Measurements from ENCODE around the gene FOXA2. TPM values are rescaled to one million over a fixed set of nuclear protein-coding genes. Genes with fewer than 3 reads are reported as not detected.

The FOXA2 gene
- total and polyA plus RNA-seq, 12 donors = not detected

DNA sequence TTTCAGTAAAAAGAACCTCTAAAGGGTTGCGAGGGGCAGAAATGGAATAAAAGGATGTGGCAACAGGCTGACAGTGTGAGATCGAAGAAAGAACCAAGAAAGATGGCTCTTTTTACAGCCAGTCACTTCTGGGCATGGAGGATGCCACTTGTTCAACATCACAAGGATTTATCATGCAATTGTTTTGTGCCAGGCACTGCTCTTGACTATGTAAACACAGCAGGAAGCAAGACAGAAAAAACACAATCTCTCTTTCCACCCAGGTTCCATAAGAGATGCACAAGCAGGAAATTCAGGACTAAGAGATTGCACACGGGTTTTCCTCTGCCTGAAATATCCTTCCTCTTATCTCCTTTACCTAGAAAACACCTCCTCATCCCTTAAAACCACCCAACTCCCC is 38.0 kb downstream of the FOXA2 start:
- 54 to 67% methylated on average over 3 of the region's 3 CpGs for WGBS, 2 donors
- TF ChIP-seq, protein P1, sequence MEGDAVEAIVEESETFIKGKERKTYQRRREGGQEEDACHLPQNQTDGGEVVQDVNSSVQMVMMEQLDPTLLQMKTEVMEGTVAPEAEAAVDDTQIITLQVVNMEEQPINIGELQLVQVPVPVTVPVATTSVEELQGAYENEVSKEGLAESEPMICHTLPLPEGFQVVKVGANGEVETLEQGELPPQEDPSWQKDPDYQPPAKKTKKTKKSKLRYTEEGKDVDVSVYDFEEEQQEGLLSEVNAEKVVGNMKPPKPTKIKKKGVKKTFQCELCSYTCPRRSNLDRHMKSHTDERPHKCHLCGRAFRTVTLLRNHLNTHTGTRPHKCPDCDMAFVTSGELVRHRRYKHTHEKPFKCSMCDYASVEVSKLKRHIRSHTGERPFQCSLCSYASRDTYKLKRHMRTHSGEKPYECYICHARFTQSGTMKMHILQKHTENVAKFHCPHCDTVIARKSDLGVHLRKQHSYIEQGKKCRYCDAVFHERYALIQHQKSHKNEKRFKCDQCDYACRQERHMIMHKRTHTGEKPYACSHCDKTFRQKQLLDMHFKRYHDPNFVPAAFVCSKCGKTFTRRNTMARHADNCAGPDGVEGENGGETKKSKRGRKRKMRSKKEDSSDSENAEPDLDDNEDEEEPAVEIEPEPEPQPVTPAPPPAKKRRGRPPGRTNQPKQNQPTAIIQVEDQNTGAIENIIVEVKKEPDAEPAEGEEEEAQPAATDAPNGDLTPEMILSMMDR (IDR thresholded peaks at IDR 0.05) = no peak
- ATAC-seq = no peak
- Histone ChIP-seq H3K9me3 (no peaks in the 10 kb centered on the region), H3K27me3 (peaks cover 0 to 72% (median 41%) of the 10 kb centered on the region in 7 donors), H3K4me1 (no peaks in the 10 kb centered on the region), H3K27ac (no peak overlapping the region), H3K4me3 (no peak overlapping the region), H3K36me3 (no peaks in the 10 kb centered on the region)
- no peak for DNase-seq
- intact Hi-C loops (cut with DNase I) = no loop called here

DNA sequence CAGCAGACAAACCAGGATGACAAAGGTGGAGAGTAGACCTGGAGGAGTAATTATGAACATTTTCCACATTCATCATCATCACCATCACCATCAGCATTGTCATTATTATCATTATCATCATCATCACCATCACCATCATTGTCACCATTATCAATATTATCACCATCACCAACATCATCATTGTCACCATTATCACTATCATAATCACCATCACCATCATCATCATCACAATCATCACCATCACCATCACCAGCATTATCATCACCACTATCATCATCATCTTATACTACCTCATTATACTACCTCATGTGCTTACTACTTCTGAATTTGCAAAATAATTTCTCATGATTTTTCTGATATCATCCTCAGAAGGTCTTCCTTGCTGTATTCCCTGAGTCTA is 39.3 kb downstream of the FOXA2 start:
- H3K27ac ChIP-seq = no peak overlapping the region
- TF ChIP-seq, protein P1 (IDR thresholded peaks at IDR 0.05) = no peak
- no peaks in the 10 kb centered on the region for H3K4me1 ChIP-seq
- ATAC-seq (no peak), DNase-seq (no peak)
- H3K27me3 ChIP-seq = peaks cover 0 to 78% (median 39%) of the 10 kb centered on the region in 7 donors
- no peak overlapping the region for H3K4me3 ChIP-seq
- no peaks in the 10 kb centered on the region for H3K36me3 ChIP-seq
- H3K9me3 ChIP-seq = no peaks in the 10 kb centered on the region
- intact Hi-C loops (cut with DNase I) = no loop called here

DNA sequence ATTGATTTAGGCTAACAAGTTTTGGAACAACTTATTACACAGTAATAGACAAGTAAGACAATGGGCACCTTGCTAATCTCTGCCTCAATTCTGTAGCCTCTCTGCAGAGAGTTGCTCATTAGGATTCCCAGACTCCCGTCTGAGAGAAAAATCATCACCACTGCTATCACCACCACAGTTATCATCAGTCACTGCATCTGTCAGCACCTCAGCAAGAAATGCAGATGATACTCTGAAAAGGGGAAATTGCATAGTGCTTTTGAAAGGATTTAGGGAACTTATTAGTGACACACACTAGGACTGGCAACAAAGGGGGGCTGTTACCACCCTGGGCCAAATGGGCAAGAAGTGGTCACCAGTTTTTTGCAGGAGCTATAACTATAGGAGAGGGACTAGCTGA is 39.9 kb downstream of the FOXA2 start:
- 0 to 3% methylated on average over 1 of the region's 1 CpG for WGBS, 2 donors
- TF ChIP-seq, protein P1 (IDR thresholded peaks at IDR 0.05) = no peak
- intact Hi-C loops (cut with DNase I) = no loop called here
- Histone ChIP-seq H3K27ac (no peak overlapping the region), H3K9me3 (no peaks in the 10 kb centered on the region), H3K27me3 (peaks cover 0 to 79% (median 39%) of the 10 kb centered on the region in 7 donors), H3K4me3 (no peak overlapping the region), H3K36me3 (no peaks in the 10 kb centered on the region), H3K4me1 (no peaks in the 10 kb centered on the region)
- no peak for ATAC-seq
- DNase-seq = no peak

DNA sequence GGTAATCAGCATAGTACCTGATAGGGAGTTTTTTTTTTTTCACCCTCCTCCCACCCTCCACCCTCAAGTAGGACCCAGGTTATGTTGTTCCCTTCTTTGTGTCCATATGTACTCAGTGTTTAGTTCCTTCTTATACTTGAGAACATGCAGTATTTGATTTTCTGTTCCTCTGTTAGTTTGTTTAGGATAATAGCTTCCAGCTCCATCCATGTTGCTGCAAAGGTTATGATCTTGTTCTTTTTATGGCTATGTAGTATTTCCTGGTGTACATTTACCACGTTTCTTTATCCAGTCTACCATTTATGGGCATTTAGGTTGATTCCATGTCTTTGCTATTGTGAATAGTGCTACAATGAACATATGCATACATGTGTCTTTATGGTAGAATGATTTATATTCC is 41.9 kb downstream of the FOXA2 start:
- Histone ChIP-seq H3K4me1 (no peaks in the 10 kb centered on the region), H3K4me3 (no peak overlapping the region), H3K9me3 (no peaks in the 10 kb centered on the region), H3K27ac (no peak overlapping the region), H3K36me3 (no peaks in the 10 kb centered on the region), H3K27me3 (peaks cover 0 to 63% (median 30%) of the 10 kb centered on the region in 7 donors)
- DNase-seq (no peak), ATAC-seq (no peak)
- intact Hi-C loops (cut with DNase I) = no loop called here
- WGBS, 2 donors = 33 to 40% methylated on average over 1 of the region's 1 CpG
- TF ChIP-seq, protein P1 (IDR thresholded peaks at IDR 0.05) = no peak
